Retina (tissue), 1 donor: ENCODE measurements around the gene HLA-DMB.

Source experiments
- DNase-seq: peaks from one replicate; pipeline ENCODE4 v3.0.0-alpha.2; 2016

HLA-DMB gene

GRCh38 chr6:32971581-32972352, 30.9 kb upstream of the HLA-DMB start:
- DNase-seq: peak; percentile 100

GRCh38 chr6:32971242-32971580, 30.4 kb upstream of the HLA-DMB start:
- no peak for DNase-seq

GRCh38 chr6:32970413-32971241, 29.8 kb upstream of the HLA-DMB start:
- peak; percentile 90 for DNase-seq

- DNase-seq: peak; percentile 90
Observed at GRCh38 chr6:32969685-32970412, 29.0 kb upstream of the HLA-DMB start.

- DNase-seq: peak; percentile 87
Observed at GRCh38 chr6:32968867-32969684, 28.2 kb upstream of the HLA-DMB start.

GRCh38 chr6:32968093-32968866, 27.5 kb upstream of the HLA-DMB start, which contains the start of gene BRD2:
Gene BRD2, plus strand, starts transcription at chr6:32968594. Its CDS starts 4,305 bp downstream, at chr6:32972899.
- peak; percentile 98 for DNase-seq

- DNase-seq: peak; percentile 72
Observed at GRCh38 chr6:32967151-32968091, 26.6 kb upstream of the HLA-DMB start.

- DNase-seq: no peak
Observed at GRCh38 chr6:32964776-32965175, 23.9 kb upstream of the HLA-DMB start.

GRCh38 chr6:32963866-32964265, 23.0 kb upstream of the HLA-DMB start:
- DNase-seq: no peak

- no peak for DNase-seq
Observed at GRCh38 chr6:32962213-32962826, 21.5 kb upstream of the HLA-DMB start.

- no peak for DNase-seq
Observed at GRCh38 chr6:32960563-32960962, 19.7 kb upstream of the HLA-DMB start.

GRCh38 chr6:32956176-32956575, 15.3 kb upstream of the HLA-DMB start:
- no peak for DNase-seq

- no peak for DNase-seq
Observed at GRCh38 chr6:32954986-32955802, 14.4 kb upstream of the HLA-DMB start.

GRCh38 chr6:32954267-32954666, 13.4 kb upstream of the HLA-DMB start:
- DNase-seq: no peak

- DNase-seq: no peak
Observed at GRCh38 chr6:32953775-32954174, 12.9 kb upstream of the HLA-DMB start.

GRCh38 chr6:32952817-32953739, 12.2 kb upstream of the HLA-DMB start, which contains the start of gene HLA-DMA:
Gene HLA-DMA, minus strand, starts transcription at chr6:32953097. Its CDS starts 61 bp downstream, at chr6:32953036.
- DNase-seq: peak; percentile 46

- DNase-seq: no peak
Observed at GRCh38 chr6:32950449-32950848, 9.6 kb upstream of the HLA-DMB start.

- no peak for DNase-seq
Observed at GRCh38 chr6:32950010-32950409, 9.2 kb upstream of the HLA-DMB start.
